Adrenal gland (tissue), 12 donors: ENCODE data around the gene DYNC1I2. TPM values are rescaled to one million over a fixed set of nuclear protein-coding genes. Genes with fewer than 3 reads are reported as not detected.

ENCODE experiments used
- DNase-seq, 7 donors: peaks; one replicate each; pipeline ENCODE4 v3.0.0-alpha.2; 2019 to 2020
- H3K27ac ChIP-seq, 5 donors: fragments of 200-600 bp; sonication (generic) in 4 of 5; 1 replicate in 3 of 5; 2 replicates in 2 of 5; pipeline versions ENCODE4 v1.5.1 to v1.8.0; 2016 to 2020; ENCODE audit warnings: mild to moderate bottlenecking in 1 of 5
- H3K27me3 ChIP-seq: fragments of 200-600 bp; 2 replicates; pipeline ENCODE4 v1.8.0; 2021
- H3K36me3 ChIP-seq, 2 donors: fragments of 200-600 bp; replicated peaks in 1 of 2; 1 replicate in 1 of 2; 2 replicates in 1 of 2; pipeline versions ENCODE4 v1.5.1 to v1.8.0; 2018 to 2022
- H3K4me1 ChIP-seq, 2 donors: fragments of 200-600 bp; replicated peaks in 1 of 2; 1 replicate in 1 of 2; 2 replicates in 1 of 2; pipeline versions ENCODE4 v1.5.1 to v1.8.0; 2018 to 2021
- H3K4me3 ChIP-seq, 4 donors: fragments of 200-600 bp; sonication (generic) in 3 of 4; one replicate each; pipeline ENCODE4 v1.5.1; 2016 to 2018
- H3K9me3 ChIP-seq, 3 donors: fragments of 200-600 bp; sonication (generic) in 1 of 3; replicated peaks in 1 of 3; 1 replicate in 2 of 3; 2 replicates in 1 of 3; pipeline versions ENCODE4 v1.5.1 to v1.8.0; 2016 to 2021
- POLR2A ChIP-seq, 2 donors: fragments of 450-650 bp; IDR thresholded peaks; one replicate each; pipeline ENCODE4 v1.6.1; 2017; ENCODE audit warnings: antibody characterized with exemption in 2 of 2, mild to moderate bottlenecking in 2 of 2, moderate library complexity in 1 of 2
- WGBS, 4 donors: extraction: QIAGEN DNeasy Blood & Tissue Kit in 2 of 4; methylation state at CpG; one replicate each; pipeline versions ENCODE4 v1.1.5 to v1.1.7; 2013 to 2017; 5-methylcytosine and 5-hydroxymethylcytosine counted together
- intact Hi-C, 2 donors: fragments of 100-400 bp; cut with DNase I; formaldehyde crosslinking; loops; one replicate each; pipeline versions ENCODE4 v1.14.1 to v1.15.0; 2022 to 2023
- polyA plus RNA-seq, 3 donors: library from polyadenylated mRNA; stranded (reverse); fragments of 200-250 nt in 2 of 3; fragments of 350-450 nt in 1 of 3; fragmentation: Illumina TruSeq in 1 of 3; extraction: RNeasy Lipid Tissue Mini Kit (QIAGEN cat#74804) in 1 of 3; gene quantifications; one replicate each; pipeline ENCODE4 v1.2.3, GENCODE V29; 2013 to 2014
- total RNA-seq, 9 donors: library from RNA; depleted of rRNA in 4 of 9; stranded (reverse); fragments of >200 nt in 4 of 9; fragments of 120-200 nt in 1 of 9; fragmentation: NEBNext Ultra II Directional in 1 of 9; extraction: Animal tissue kit (Norgen Biotek cat#: 25700) in 1 of 9; gene quantifications; one replicate each; pipeline versions ENCODE4 v1.1.0 to v1.2.4, GENCODE V29; 2013 to 2023
- TF ChIP-seq, protein P1 (sequence below), 6 experiments: fragments of 450-650 bp in 4 of 6; fragments of 200-600 bp in 2 of 6; sonication (generic) in 1 of 6; IDR thresholded peaks; 1 replicate in 5 of 6; 2 replicates in 1 of 6; pipeline versions ENCODE4 v1.5.1 to v1.8.0; 2016 to 2021; ENCODE audit warnings: antibody characterized with exemption in 6 of 6, mild to moderate bottlenecking in 2 of 6, moderate library complexity in 1 of 6
- donor health status: healthy with polysubstance abuse.
- donor health status: Bipolar disorder and iron deficiency.
- donor health status: DM: yes; HTN: yes; CAD: no.
- donor health status: DM: no; HTN: no; CAD: no.
- donor health status: DM: no; HTN: no; CAD: no.
- donor health status: DM: yes; HTN: yes; CAD: no.

Gene DYNC1I2
- total and polyA plus RNA-seq, 12 donors, result 55.5 to 146 (median 87.3) TPM

DNA sequence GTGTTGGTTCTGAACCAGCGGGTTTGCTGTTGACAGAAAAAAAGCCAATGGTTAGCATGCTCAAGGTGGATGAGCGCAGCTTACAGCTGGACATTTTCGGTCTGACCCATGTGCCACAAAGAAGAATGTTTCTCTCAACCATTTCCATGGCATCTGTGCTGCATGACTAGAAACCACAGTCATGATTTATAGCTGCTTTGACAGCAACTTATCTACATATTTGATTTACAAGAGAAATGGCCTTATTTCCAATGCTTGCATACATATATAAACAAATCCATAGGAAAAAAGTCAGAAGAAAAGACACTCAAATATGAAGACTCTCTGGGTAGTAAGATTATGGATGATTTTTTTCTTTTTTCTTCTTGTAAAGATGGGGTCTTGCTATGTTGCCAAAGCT, 98.2 kb downstream of the DYNC1I2 start:
- no peaks in the 10 kb centered on the region for H3K4me1 ChIP-seq
- TF ChIP-seq, protein P1, sequence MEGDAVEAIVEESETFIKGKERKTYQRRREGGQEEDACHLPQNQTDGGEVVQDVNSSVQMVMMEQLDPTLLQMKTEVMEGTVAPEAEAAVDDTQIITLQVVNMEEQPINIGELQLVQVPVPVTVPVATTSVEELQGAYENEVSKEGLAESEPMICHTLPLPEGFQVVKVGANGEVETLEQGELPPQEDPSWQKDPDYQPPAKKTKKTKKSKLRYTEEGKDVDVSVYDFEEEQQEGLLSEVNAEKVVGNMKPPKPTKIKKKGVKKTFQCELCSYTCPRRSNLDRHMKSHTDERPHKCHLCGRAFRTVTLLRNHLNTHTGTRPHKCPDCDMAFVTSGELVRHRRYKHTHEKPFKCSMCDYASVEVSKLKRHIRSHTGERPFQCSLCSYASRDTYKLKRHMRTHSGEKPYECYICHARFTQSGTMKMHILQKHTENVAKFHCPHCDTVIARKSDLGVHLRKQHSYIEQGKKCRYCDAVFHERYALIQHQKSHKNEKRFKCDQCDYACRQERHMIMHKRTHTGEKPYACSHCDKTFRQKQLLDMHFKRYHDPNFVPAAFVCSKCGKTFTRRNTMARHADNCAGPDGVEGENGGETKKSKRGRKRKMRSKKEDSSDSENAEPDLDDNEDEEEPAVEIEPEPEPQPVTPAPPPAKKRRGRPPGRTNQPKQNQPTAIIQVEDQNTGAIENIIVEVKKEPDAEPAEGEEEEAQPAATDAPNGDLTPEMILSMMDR (IDR thresholded peaks at IDR 0.05), result no peak
- TF ChIP-seq POLR2A (IDR thresholded peaks at IDR 0.05), result no peak
- H3K36me3 ChIP-seq, result peaks cover 0 to 34% of the 10 kb centered on the region in 2 donors
- no peaks in the 10 kb centered on the region for H3K27me3 ChIP-seq
- WGBS, 4 donors, result 74 to 100% (median 93%) methylated on average over 3 of the region's 3 CpGs
- peaks cover 0 to 8% (median 0%) of the 10 kb centered on the region in 3 donors for H3K9me3 ChIP-seq
- no peak for DNase-seq
- no peak overlapping the region for H3K4me3 ChIP-seq
- H3K27ac ChIP-seq, result no peak overlapping the region
- intact Hi-C loops, result no loop called here

DNA sequence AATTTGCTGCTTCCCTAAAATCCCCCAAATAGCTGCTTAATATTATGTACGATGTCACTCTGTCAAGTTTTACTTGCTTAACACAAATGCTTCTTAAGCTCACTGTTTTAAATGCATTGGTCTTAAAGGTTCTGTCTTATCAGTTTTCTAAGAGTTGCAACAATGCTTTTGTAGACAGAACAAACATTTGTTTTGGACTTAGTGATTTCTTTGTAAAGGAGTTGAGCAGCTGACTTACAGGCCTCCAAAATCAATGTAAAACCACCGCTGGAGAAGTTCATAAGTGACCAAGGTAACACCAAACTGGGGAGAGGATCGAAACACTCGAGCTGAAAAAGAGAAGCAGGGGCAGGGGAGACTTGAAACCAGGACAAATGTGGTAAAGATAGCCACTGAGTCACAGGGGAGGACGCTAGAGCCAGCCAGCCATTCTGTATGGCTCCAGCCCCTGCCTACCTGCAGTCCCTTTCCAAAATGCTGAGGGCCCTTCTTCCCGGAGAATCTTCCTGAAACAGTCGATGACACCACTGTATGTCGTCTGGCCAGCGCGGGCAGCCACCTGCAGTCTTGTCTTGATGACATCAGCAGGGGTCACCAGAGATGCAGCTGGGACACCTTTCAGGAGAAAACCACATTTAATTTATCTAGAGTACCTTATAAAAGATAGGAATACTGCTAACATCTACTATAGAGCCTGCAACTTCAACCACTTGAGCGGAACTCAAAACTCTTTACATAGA, 100.2 kb downstream of the DYNC1I2 start:
- no peak for DNase-seq
- no peak overlapping the region for H3K4me3 ChIP-seq
- H3K27ac ChIP-seq, result no peak overlapping the region
- 85 to 92% (median 87%) methylated on average over 11 of the region's 11 CpGs for WGBS, 4 donors
- H3K9me3 ChIP-seq, result peaks cover 0 to 2% (median 0%) of the 10 kb centered on the region in 3 donors
- intact Hi-C loops, result no loop called here
- peaks cover 0 to 44% of the 10 kb centered on the region in 2 donors for H3K36me3 ChIP-seq
- no peak for TF ChIP-seq POLR2A (IDR thresholded peaks at IDR 0.05)
- TF ChIP-seq, protein P1 (IDR thresholded peaks at IDR 0.05), result no peak
- H3K27me3 ChIP-seq, result no peaks in the 10 kb centered on the region
- no peaks in the 10 kb centered on the region for H3K4me1 ChIP-seq

- H3K9me3 ChIP-seq, result no peaks in the 10 kb centered on the region
- intact Hi-C loops, result no loop called here
- TF ChIP-seq POLR2A (IDR thresholded peaks at IDR 0.05), result no peak
- TF ChIP-seq, protein P1 (IDR thresholded peaks at IDR 0.05), result no peak
- H3K27me3 ChIP-seq, result no peaks in the 10 kb centered on the region
- no peaks in the 10 kb centered on the region for H3K4me1 ChIP-seq
- no peak for DNase-seq
- peaks cover 0 to 54% of the 10 kb centered on the region in 2 donors for H3K36me3 ChIP-seq
- 80 to 85% (median 84%) methylated on average over 7 of the region's 7 CpGs for WGBS, 4 donors
- H3K27ac ChIP-seq, result no peak overlapping the region
- no peak overlapping the region for H3K4me3 ChIP-seq
Observed at GRCh38 chr2:171788316-171788993, 101.2 kb downstream of the DYNC1I2 start.

GRCh38 chr2:171789956-171790355, 102.7 kb downstream of the DYNC1I2 start:
- Histone ChIP-seq H3K27me3 (no peaks in the 10 kb centered on the region), H3K4me1 (no peaks in the 10 kb centered on the region), H3K27ac (no peak overlapping the region), H3K4me3 (no peak overlapping the region), H3K36me3 (peaks cover 0 to 48% of the 10 kb centered on the region in 2 donors), H3K9me3 (no peaks in the 10 kb centered on the region)
- TF ChIP-seq, protein P1 (IDR thresholded peaks at IDR 0.05), result no peak
- no peak for TF ChIP-seq POLR2A (IDR thresholded peaks at IDR 0.05)
- 77 to 98% (median 83%) methylated on average over 6 of the region's 6 CpGs for WGBS, 4 donors
- intact Hi-C loops, result no loop called here
- no peak for DNase-seq
